ENCODE measurements around the gene HYI.

DNA sequence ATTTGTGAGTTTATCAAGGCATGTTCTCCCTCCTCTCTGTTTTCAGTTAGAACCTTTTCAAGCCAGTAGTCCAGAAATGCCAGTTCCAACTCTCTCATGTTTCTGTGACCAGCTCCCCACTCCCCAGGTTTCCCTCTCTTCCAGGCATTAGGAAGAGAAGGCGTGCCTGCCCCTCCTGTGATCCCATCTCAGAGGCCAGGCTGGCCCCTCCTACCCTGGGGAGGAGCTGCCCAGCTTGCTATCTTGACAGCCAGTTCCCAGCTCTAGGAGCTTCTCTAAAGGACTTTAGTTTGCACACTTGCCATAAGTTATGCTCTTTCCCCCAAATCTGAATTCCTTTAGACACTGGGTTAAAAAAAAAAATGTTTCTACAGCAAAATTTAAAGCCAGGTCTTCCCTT, 8.9 kb downstream of the HYI start:
- TF ChIP-seq, protein P1, sequence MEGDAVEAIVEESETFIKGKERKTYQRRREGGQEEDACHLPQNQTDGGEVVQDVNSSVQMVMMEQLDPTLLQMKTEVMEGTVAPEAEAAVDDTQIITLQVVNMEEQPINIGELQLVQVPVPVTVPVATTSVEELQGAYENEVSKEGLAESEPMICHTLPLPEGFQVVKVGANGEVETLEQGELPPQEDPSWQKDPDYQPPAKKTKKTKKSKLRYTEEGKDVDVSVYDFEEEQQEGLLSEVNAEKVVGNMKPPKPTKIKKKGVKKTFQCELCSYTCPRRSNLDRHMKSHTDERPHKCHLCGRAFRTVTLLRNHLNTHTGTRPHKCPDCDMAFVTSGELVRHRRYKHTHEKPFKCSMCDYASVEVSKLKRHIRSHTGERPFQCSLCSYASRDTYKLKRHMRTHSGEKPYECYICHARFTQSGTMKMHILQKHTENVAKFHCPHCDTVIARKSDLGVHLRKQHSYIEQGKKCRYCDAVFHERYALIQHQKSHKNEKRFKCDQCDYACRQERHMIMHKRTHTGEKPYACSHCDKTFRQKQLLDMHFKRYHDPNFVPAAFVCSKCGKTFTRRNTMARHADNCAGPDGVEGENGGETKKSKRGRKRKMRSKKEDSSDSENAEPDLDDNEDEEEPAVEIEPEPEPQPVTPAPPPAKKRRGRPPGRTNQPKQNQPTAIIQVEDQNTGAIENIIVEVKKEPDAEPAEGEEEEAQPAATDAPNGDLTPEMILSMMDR (conservative IDR thresholded peaks at IDR 0.05), result no peak
- no peak for TF ChIP-seq EZH2 (IDR thresholded peaks at IDR 0.05; ENCODE audit: low read depth)

Measured in PC-9 (cell line).